Stimulated activated CD8-positive, alpha-beta memory T cell treated with anti-CD3 and anti-CD28 coated beads, Interleukin-12 subunit alpha, Interleukin-12 subunit beta, amount 100 ng/mL, for 24 hours (primary cell): ENCODE results near the gene SYNE1.
"Not testable (repeated sequence)": the region's sequence is repeated elsewhere in the genome, so short reads cannot be mapped to it uniquely, and the experiment has no call there.

Experiments used
- DNase-seq: peaks from one replicate; pipeline ENCODE4 v3.0.0-alpha.2; 2020; ENCODE audit errors: extremely low read depth

SYNE1 gene

GRCh38 chr6:152143359-152143758 is 493.8 kb downstream of the SYNE1 start:
- no peak for DNase-seq

- DNase-seq, result no peak
These were observed 495.1 kb downstream of the SYNE1 start for GRCh38 chr6:152142105-152142504.

- DNase-seq, result not testable (repeated sequence)
These were observed 498.8 kb downstream of the SYNE1 start for GRCh38 chr6:152138344-152138743.

DNA sequence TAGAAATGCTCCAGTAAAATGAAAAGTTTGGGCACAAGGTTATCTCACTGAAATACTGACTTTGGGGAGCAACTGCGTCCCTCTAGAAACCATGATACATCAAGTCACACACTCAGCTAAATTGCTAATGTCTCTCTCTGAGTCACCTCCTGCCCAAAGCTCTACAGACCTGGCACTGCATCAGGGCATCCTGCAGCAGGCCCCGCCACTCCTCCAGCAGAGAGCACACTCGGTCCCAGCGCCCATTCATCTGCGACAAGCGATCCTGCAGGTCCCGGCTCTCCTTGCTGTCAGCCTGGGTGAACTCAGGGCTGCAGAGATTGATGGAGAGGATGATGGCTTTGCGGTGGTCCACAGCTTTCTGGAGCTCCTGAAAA is 500.7 kb downstream of the SYNE1 start:
- no peak for DNase-seq

DNA sequence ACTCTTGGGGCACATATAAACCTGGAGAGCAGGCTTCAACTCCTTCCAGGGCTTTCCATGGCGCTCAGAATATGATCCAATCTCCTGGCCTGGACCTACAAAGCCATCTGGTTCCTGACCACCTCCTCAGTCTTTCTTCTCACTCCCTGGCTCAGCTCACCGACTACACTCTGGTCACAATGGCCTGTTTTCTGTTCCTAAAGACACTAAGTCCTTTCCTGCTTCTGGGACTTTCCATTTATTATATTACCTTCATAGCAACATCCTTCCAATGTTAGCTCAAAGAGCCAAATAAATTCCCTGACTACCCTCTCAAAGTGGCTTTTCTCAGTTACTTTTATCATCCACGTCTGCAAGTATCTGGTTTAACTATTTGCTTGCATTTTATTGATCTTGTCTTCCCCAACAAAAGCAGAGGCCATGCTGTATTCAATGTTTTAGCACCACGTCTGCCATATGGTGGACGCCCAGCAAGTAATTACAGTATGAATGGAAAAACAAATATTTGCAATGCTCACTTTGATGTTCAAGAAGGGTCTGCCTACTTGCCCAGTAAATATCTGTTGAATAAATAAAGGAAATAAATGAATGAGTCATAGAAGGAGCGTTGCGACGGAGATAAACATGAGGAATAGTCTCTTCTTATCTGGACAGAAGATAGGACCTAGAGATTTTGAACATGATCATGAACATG is 501.3 kb downstream of the SYNE1 start:
- DNase-seq, result no peak

DNA sequence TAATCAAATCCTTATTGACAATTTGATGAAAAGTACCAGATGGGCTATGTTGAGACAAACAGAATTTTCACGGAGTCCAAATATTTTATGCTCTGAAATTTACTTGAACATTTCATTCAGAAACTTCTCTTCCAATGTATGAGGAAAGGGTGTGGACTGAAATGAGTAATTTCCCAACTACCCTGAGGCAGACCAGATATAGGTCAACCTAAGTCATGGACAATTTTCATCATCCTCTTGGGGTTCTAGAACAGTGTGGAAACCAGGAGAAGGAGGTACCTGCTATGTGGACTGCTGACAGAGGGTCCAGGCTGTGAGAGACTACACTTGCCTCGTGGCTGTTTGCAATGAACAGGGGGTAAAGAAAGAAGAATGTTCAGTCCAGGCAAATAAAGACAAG is 506.7 kb downstream of the SYNE1 start:
- no peak for DNase-seq

DNA sequence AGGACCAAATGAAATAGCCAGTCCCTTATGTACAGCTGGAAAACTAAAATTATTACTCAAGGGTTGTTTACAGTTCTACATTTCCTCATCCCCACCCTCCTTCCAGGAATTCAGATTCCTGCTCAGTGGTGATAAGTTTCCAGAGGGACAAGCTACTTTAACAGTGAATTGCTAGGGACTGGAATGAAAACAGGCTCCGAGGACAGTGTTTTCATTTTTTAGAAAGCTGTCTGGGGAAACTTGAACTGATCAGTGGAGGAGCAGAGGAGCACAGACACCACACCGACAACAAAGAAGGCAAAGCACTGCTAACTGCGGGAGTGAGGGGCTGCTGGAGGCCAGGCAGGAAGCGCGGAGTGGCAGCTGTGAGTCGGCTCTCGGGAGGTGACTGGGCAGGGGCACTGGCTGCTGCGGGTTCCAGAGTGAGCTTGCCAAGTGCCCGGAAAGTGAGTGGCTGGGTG is 507.4 kb downstream of the SYNE1 start:
- DNase-seq, result no peak

DNA sequence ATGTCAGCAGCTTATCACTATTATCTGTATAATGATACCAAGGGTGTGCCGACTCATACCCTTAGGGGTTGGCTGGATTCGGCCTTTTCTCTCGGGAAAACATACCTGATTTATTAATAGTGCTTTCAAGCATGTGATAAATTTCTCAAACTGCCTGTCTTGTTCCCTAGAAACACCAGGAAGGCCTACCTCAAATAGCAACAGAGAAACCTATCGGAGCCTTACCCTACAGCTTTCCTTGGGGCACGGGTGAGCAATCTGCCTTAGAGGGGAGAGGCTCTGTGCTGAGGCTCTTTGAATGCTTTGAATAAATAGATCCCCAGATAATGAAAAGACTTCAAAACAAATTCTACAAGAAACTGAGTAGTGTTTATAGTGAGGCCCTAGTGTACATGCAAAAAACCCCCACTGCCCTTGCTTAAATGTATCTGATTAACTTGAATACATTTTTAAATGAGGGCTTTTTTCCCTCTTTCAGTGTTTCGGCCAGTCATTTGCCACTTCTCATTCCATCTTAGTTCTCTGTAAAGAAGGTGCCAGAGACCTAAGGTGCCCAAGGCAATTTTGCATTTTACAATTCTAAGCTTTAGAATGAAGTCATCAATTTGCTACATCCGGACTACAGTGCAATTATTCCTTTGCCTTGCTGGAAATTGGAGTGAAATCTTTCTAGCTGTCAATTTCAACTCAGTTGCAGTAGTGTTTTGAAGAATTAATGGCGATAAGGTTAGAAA is 509.6 kb downstream of the SYNE1 start:
- no peak for DNase-seq

DNA sequence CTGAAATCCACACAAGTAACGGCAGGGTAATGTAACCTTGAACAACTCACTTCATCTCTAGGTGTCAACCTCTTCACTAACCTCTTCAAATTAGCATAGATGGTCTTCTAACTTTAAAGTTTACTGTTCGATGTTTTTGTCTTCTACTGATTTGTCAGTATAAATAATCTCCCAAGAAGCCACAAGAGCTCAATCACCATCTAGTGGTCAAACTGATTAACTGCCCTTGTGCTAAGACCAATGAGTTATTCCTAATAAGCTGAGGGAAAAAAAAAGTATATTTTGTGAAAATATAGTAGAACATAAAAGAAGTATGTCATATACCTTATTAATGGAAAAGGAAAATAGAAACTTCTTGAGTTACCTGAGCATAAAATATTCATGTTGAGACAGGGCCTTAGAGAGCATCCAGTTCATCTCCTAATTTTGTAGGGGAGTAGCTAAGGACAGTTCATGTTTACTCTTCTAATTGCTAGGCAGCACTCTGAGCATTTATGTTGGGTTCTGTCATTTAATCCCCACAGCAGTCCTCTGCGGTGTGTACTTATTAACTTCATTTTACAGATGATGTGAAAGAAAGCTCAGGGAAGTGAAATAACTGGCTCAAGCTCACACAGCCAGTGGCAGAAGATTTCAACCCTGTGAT is 512.6 kb downstream of the SYNE1 start:
- DNase-seq, result no peak

- DNase-seq, result no peak
These were observed 514.1 kb downstream of the SYNE1 start for GRCh38 chr6:152123076-152123475.

DNA sequence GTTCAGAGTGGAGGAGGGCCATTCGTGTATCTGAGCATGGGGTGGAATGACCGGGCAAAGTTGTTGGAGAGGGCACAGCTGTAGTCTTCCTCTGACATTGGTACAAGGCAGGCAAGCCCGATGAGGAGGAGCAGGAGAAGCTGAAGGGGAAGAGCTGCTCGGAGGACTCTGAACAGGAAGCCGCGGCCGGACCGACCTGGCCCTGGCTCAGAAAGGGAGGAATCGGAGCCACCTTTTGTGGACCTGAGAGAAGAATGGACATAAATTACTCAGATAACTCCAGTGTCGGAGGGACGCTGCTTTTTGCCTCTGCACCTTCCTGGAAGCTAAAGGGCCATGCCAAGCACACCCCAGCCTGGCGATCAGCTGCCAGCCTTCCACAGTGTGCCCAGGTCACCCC is 514.7 kb downstream of the SYNE1 start:
- DNase-seq, result no peak

DNA sequence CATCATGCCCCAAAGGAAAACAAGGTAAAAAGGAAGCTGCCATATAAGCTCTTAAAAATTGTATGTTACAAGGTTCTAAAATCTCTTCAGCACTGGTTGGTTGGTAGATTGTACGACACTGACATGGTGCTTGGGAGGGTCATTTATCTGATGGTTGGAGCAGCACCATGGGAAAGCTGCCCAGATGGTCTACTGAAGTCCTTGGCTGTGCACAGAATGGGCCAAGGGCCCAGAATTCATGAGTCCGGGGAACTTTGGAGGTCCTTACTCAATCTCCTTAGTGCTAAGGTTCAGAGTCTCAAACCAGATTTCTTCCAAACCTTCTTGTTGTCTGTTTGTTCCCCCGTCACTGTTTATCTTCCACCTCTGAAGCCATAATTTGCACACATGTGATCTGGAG is 515.3 kb downstream of the SYNE1 start:
- no peak for DNase-seq

DNA sequence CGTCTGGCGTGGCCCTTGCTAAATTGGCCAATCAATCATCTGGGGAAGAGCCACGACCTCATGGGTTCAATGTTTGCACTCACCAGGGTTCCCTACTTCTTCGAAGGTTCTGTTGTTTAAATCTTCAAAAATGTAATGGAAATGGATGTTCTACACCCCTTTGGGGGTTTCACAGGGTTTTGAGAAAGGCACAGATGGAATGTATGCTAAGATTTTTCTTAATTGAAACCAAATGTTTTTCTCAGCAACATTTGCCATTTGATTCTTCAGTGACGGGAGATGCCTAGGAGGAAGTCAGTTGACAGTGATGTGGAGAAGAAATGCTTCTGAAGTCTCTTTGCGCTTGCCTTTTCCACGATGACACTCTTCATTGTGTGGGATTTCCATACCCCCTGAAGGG is 517.3 kb downstream of the SYNE1 start:
- DNase-seq, result no peak

- DNase-seq, result no peak
These were observed 518.5 kb downstream of the SYNE1 start for GRCh38 chr6:152118678-152119077.

DNA sequence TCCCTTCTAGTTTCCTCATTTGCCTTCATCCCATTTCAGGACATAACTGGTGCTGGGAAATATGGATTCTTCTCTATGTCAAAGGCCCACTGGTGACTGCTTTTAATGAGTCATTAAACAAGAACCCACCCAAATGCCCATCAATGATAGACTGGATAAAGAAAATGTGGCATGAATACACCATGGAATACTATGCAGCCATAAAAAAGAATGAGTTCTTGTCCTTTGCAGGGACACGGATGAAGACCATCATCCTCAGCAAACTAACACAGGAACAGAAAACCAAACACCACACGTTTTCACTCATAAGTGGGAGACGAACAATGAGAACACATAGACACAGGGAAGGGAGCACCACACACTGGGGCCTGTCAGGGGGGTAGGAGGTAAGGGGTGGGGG is 518.9 kb downstream of the SYNE1 start:
- DNase-seq, result no peak

GRCh38 chr6:152117156-152118133 is 519.7 kb downstream of the SYNE1 start:
- DNase-seq, result no peak

DNA sequence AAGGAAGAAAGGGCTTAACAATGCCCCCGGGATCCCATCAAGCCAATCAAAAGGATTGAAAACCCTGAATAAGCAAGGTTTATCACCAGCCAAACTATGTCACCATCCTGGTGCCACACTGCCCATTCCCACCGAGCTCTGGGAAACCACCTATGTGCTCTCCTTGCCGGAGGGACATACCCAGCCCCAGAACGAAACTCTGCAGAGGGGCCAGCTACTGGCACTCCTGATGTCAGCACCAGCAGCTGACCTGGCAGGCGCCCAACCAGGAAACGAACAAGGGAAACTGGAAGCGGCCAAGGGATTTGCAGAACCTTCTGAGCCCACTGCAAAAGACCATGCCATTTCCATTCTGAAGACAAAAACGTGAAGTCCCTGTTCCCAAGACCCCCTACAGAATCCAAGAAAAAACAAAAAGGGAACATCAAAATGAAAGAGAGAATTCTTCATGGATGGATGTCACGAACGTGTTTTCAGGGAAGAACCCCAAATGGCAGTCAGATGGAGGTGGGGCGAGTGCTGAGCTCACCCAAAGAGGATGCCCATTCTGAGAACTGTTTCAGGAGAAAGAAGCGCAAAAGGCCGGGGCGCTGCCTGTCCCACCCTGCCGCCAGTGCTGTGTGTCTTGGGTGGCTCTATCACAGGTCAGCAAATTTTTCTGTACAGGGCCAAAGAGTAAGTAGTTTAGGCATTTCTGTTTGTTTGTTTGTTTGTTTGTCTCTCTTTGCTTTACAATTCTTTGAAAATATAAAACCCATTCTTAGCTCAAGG is 524.5 kb downstream of the SYNE1 start:
- no peak for DNase-seq

DNA sequence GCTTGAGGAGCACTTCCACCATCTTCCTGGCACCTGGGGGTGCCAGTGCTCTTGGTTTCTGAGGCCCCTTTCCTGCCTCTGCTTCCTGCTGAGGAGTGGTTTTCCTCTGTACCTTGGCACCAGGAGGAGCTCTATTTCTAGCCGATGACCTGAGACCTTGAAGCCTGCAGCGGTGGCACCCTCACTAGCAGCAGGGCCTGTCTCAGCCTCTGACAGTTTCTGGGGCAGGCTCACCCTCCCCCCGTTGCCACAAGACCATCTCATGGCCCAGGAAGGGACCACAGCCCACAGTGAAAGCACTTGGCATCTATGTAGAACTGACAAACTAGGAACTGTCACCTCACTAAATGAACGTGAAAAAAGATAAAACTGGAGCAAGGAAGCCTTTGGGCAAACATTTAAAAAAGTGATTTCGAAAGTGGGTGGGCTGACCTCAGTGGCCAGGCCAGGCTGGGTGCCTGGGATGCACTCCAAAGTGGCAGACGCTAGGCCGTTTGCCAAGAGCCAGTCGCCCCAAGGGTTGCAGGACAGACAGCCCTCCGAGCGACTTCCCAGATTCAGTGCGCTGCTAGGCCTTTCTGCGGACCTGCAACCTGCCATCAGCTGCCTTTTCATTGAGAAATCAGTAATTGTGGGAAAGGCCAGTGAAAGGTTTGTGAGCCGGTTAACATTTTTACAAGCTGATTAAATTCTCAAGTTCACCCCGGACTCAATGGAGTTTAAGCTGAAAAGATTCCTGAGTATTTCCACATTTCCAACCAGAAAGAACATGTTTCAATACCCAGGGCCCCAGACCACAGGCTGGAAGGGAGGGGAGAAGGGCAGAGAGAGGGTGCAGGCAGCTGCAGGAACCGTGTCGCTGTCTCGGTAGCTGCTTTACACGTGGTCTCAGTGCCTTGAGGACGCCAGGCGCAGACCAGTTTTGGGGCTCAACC is 526.0 kb downstream of the SYNE1 start:
- no peak for DNase-seq

DNA sequence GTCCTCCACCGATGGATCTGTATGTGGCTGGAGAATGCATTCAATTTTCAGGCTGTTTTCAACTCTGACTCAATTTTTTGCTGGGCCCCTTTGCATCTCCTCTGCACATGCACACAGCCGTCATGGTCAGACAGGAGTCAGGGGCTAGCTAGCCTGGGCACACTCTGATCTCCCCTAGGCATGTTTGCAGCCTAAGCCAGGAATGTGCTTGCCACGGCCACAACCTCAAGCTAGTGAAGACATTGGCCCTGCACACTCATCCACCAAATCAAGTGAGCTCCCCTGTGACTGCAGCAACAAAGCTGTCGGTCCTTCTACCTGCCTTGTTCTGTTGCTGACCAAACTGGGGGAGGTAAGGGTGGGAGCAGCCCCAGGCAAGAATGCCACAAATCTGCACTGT is 529.2 kb downstream of the SYNE1 start:
- DNase-seq, result no peak

DNA sequence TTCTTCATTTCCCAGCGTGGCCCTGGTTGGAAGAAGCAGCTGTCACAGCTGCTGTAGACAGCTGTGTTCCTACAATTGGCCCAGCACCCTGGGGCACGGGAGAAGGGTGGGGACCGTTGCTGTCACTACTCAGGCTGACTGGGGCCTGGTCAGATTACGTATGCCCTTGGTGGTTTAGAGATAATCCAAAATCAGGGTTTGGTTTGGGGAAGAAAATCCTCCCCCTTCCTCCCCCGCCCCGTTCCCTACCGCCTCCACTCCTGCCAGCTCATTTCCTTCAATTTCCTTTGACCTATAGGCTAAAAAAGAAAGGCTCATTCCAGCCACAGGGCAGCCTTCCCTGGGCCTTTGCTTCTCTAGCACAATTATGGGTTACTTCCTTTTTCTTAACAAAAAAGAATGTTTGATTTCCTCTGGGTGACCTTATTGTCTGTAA is 537.0 kb downstream of the SYNE1 start:
- DNase-seq, result no peak
